Gastrocnemius medialis (tissue), 4 donors: ENCODE results near the gene TNIK. TPM values are rescaled to one million over a fixed set of nuclear protein-coding genes. Genes with fewer than 3 reads are reported as not detected.

Experiments
- ATAC-seq, 2 donors: fragments of 150-250 bp; one replicate each; pipeline ENCODE4 v1.9.1; 2016
- DNase-seq, 2 donors: peaks; one replicate each; pipeline ENCODE4 v3.0.0-alpha.2; 2019
- H3K27ac ChIP-seq, 4 donors: fragments of 200-600 bp; sonication (generic); 1 replicate in 1 of 4; 2 replicates in 3 of 4; pipeline ENCODE4 v1.5.1; 2016 to 2018; ENCODE audit warnings: mild to moderate bottlenecking in 2 of 4, moderate library complexity in 1 of 4
- H3K27me3 ChIP-seq, 3 donors: fragments of 200-600 bp; sonication (generic) in 2 of 3; 1 replicate in 1 of 3; 2 replicates in 2 of 3; pipeline versions ENCODE4 v1.5.1 to v1.6.0; 2016 to 2019; ENCODE audit warnings: mild to moderate bottlenecking in 1 of 3, moderate library complexity in 1 of 3
- H3K36me3 ChIP-seq, 2 donors: fragments of 200-600 bp; sonication (generic) in 1 of 2; one replicate each; pipeline ENCODE4 v1.5.1; 2017 to 2018
- H3K4me1 ChIP-seq, 2 donors: fragments of 200-600 bp; sonication (generic) in 1 of 2; one replicate each; pipeline ENCODE4 v1.5.1; 2016 to 2017; ENCODE audit warnings: mild to moderate bottlenecking in 2 of 2
- H3K4me3 ChIP-seq, 4 donors: fragments of 200-600 bp; sonication (generic) in 3 of 4; 1 replicate in 1 of 4; 2 replicates in 3 of 4; pipeline ENCODE4 v1.5.1; 2016 to 2019; ENCODE audit warnings: mild to moderate bottlenecking in 2 of 4
- H3K9me3 ChIP-seq, 3 donors: fragments of 200-600 bp; sonication (generic) in 2 of 3; 1 replicate in 1 of 3; 2 replicates in 2 of 3; pipeline ENCODE4 v1.5.1; 2016 to 2019
- CTCF ChIP-seq, 5 experiments: fragments of 450-650 bp in 3 of 5; fragments of 200-600 bp in 2 of 5; sonication (generic) in 2 of 5; IDR thresholded peaks in 4 of 5; conservative IDR thresholded peaks in 1 of 5; 1 replicate in 4 of 5; 2 replicates in 1 of 5; pipeline ENCODE4 v1.5.1; 2016 to 2019; ENCODE audit warnings: antibody characterized with exemption in 5 of 5, mild to moderate bottlenecking in 3 of 5, moderate library complexity in 3 of 5
- POLR2A ChIP-seq, 2 donors: fragments of 450-650 bp; IDR thresholded peaks; one replicate each; pipeline ENCODE4 v1.6.1; 2017; ENCODE audit warnings: antibody characterized with exemption in 2 of 2, mild to moderate bottlenecking in 2 of 2, moderate library complexity in 2 of 2
- in situ Hi-C, 4 donors: fragments of 200-750 bp; cut with MboI; loops; one replicate each; pipeline versions ENCODE4 v1.15.0 to v1.8.0; 2017; ENCODE audit warnings: low sequenced_read_pairs in 4 of 4
- intact Hi-C: fragments of 100-400 bp; cut with DNase I; formaldehyde crosslinking; loops from one replicate; pipeline ENCODE4 v1.15.1; 2023; ENCODE audit warnings: low total_unique reads
- total RNA-seq, 4 donors: library from RNA; depleted of rRNA; stranded (reverse); fragments of >200 nt; gene quantifications; one replicate each; pipeline versions ENCODE4 v1.1.0 to v1.2.3, GENCODE V29; 2016

The TNIK gene
- total RNA-seq, 4 donors from 2014 or later, result 5.2 to 19.7 (median 10.6) TPM

- TF ChIP-seq POLR2A (IDR thresholded peaks at IDR 0.05) (no peak), CTCF (IDR thresholded peaks at IDR 0.05 in 4 of 5, conservative IDR thresholded peaks at IDR 0.05 in 1 of 5) (peak in 1 of 5 experiments; percentile 18)
- Histone ChIP-seq H3K4me3 (no peak overlapping the region), H3K36me3 (no peaks in the 10 kb centered on the region), H3K9me3 (no peaks in the 10 kb centered on the region), H3K27ac (no peak overlapping the region), H3K4me1 (peaks cover 32 to 47% of the 10 kb centered on the region in 2 donors), H3K27me3 (no peaks in the 10 kb centered on the region)
- ATAC-seq (no peak), DNase-seq (no peak)
- intact Hi-C loops, result loop anchor here (5.0 kb wide), 3 partner anchors 62 to 127 kb away; no protein-coding TSS in a partner anchor
- in situ Hi-C loops, result loop anchor here in 2 of 4 donors (25.0 kb wide), 1 partner anchor 267 kb away; the partner anchor contains the start of gene TNIK (in 2 of the 2)
Observed at GRCh38 chr3:171195686-171196085, 264.5 kb downstream of the TNIK start.

- in situ Hi-C loops, result loop anchor here in 2 of 4 donors (25.0 kb wide), 1 partner anchor 267 kb away; the partner anchor contains the start of gene TNIK (in 2 of the 2)
Observed at GRCh38 chr3:171194965-171195364, 265.2 kb downstream of the TNIK start.

DNA sequence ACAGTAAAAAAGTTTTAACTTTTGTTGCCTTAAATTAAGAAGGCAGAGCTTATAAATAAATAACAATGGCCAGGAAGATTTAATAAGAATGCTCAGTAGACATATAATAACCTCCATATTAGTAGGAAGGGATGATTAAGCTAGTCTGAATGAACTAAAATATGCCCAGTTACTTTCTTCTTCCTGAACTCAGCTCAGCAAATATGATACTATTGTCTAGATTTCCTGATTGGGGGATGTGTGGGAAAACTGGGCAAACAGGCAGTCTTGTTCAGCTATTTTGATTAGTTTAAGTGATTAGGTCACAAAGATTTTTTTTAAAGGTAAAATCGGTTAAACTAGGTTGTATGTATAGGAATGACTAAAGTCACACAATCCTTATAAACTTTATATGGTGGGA is 266.5 kb downstream of the TNIK start:
- Histone ChIP-seq H3K4me1 (peaks cover 14 to 27% of the 10 kb centered on the region in 2 donors), H3K9me3 (no peaks in the 10 kb centered on the region), H3K27ac (no peak overlapping the region), H3K4me3 (no peak overlapping the region), H3K36me3 (no peaks in the 10 kb centered on the region), H3K27me3 (no peaks in the 10 kb centered on the region)
- ATAC-seq, result no peak
- no peak for TF ChIP-seq CTCF (IDR thresholded peaks at IDR 0.05 in 4 of 5, conservative IDR thresholded peaks at IDR 0.05 in 1 of 5)
- TF ChIP-seq POLR2A (IDR thresholded peaks at IDR 0.05), result no peak
- intact Hi-C loops (no loop called here), in situ Hi-C loops (loop anchor here in 2 of 4 donors (25.0 kb wide), 1 partner anchor 269 kb away; the partner anchor contains the start of gene TNIK (in 2 of the 2))
- DNase-seq, result no peak

More at GRCh38 chr3:171194965-171195364, 265.2 kb downstream of the TNIK start:
- no peak for ATAC-seq
- no peaks in the 10 kb centered on the region for H3K36me3 ChIP-seq
- peaks cover 26 to 40% of the 10 kb centered on the region in 2 donors for H3K4me1 ChIP-seq
- intact Hi-C loops, result loop anchor here (5.0 kb wide), 3 partner anchors 62 to 127 kb away; no protein-coding TSS in a partner anchor
- H3K27ac ChIP-seq, result no peak overlapping the region
- TF ChIP-seq POLR2A (IDR thresholded peaks at IDR 0.05) (no peak), CTCF (IDR thresholded peaks at IDR 0.05 in 4 of 5, conservative IDR thresholded peaks at IDR 0.05 in 1 of 5) (no peak)
- DNase-seq, result no peak
- no peak overlapping the region for H3K4me3 ChIP-seq
- no peaks in the 10 kb centered on the region for H3K27me3 ChIP-seq
- H3K9me3 ChIP-seq, result no peaks in the 10 kb centered on the region

DNA sequence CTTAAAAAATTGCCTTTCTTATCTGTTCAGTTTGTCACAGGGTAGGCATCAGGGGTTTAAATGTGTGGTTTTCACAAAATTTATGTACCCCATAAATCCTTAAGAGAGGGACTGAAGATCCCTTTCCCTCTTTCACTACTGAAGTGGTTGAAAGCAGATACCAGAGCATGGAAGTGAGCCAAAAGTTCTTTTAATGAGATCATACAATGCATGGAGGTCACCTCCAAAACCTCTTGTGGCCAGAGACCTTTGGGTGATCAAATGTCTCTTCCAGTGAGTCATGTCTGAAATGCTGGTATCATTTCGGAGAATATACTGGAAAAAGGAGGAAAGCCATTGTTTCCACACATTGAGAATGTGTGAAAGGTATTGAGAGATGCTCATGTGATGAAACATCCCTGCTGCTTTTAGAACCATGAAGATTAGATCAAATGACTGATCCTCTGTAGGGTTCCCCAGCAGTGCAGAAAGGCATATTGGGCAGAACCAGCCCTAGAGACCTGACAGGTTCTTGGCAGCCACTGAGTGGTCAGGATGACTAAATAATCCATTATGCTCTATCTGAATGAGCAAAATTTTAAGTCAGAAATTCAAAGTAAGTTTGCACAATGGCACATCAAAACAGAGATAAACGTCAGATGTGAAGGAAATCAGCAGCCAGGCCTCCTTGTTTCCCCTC is 267.9 kb downstream of the TNIK start:
- in situ Hi-C loops (loop anchor here in 2 of 4 donors (25.0 kb wide), 1 partner anchor 270 kb away; the partner anchor contains the start of gene TNIK (in 2 of the 2)), intact Hi-C loops (no loop called here)
- ATAC-seq, result peak in 1 of 2 donors; percentile 65
- H3K36me3 ChIP-seq, result no peaks in the 10 kb centered on the region
- H3K27ac ChIP-seq, result peak overlapping the region in 1 of 4 donors; percentile 6
- no peaks in the 10 kb centered on the region for H3K27me3 ChIP-seq
- H3K4me3 ChIP-seq, result no peak overlapping the region
- DNase-seq, result no peak
- TF ChIP-seq CTCF (IDR thresholded peaks at IDR 0.05 in 4 of 5, conservative IDR thresholded peaks at IDR 0.05 in 1 of 5) (no peak), POLR2A (IDR thresholded peaks at IDR 0.05) (no peak)
- peaks cover under 1 to 19% of the 10 kb centered on the region in 2 donors for H3K4me1 ChIP-seq
- no peaks in the 10 kb centered on the region for H3K9me3 ChIP-seq
